NCI-H2227 (cell line): ENCODE data around the gene CIB4.

Source experiments
- DNase-seq: peaks from one replicate; lab custom pipeline; 2025; ENCODE audit not compliant: unreplicated experiment; lab: John Stamatoyannopoulos, UW

The CIB4 gene

GRCh38 chr2:26609205-26609631 is 31.9 kb downstream of the CIB4 start:
- no peak for DNase-seq

GRCh38 chr2:26608557-26608956 is 32.6 kb downstream of the CIB4 start:
- no peak for DNase-seq

- DNase-seq, result no peak
Measured at GRCh38 chr2:26607698-26608097, 33.5 kb downstream of the CIB4 start.

GRCh38 chr2:26606847-26607190 is 34.3 kb downstream of the CIB4 start:
- no peak for DNase-seq

GRCh38 chr2:26605999-26606846 is 34.9 kb downstream of the CIB4 start:
- no peak for DNase-seq

GRCh38 chr2:26605195-26605998 is 35.8 kb downstream of the CIB4 start:
- peak; percentile 77 for DNase-seq

GRCh38 chr2:26602575-26602974 is 38.6 kb downstream of the CIB4 start:
- DNase-seq, result no peak

GRCh38 chr2:26599387-26599786 is 41.8 kb downstream of the CIB4 start:
- DNase-seq, result no peak

GRCh38 chr2:26598996-26599373 is 42.2 kb downstream of the CIB4 start:
- DNase-seq, result no peak

- no peak for DNase-seq
Measured at GRCh38 chr2:26598336-26598995, 42.7 kb downstream of the CIB4 start.

GRCh38 chr2:26597197-26597596 is 44.0 kb downstream of the CIB4 start:
- DNase-seq, result no peak

GRCh38 chr2:26595146-26595545 is 46.0 kb downstream of the CIB4 start:
- no peak for DNase-seq

GRCh38 chr2:26591619-26592505 is 49.3 kb downstream of the CIB4 start:
- DNase-seq, result no peak

GRCh38 chr2:26590980-26591618 is 50.1 kb downstream of the CIB4 start:
- no peak for DNase-seq

GRCh38 chr2:26590508-26590907 is 50.7 kb downstream of the CIB4 start:
- DNase-seq, result no peak

GRCh38 chr2:26588576-26588975 is 52.6 kb downstream of the CIB4 start:
- no peak for DNase-seq

- no peak for DNase-seq
Measured at GRCh38 chr2:26587994-26588393, 53.2 kb downstream of the CIB4 start.

- no peak for DNase-seq
Measured at GRCh38 chr2:26585966-26586365, 55.2 kb downstream of the CIB4 start.

GRCh38 chr2:26585100-26585499 is 56.1 kb downstream of the CIB4 start:
- no peak for DNase-seq

- DNase-seq, result no peak
Measured at GRCh38 chr2:26584656-26585055, 56.5 kb downstream of the CIB4 start.
